HG02763 (cell line): Measurements from ENCODE around the gene OR51V1.
"Not testable (repeated sequence)": the region's sequence is repeated elsewhere in the genome, so short reads cannot be mapped to it uniquely, and the experiment has no call there.

Experiments used
- ATAC-seq: cut with Tn5 transposase; IDR thresholded peaks from one replicate; pipeline ENCODE4 v1.9.1; 2021; ENCODE audit warnings: mild to moderate bottlenecking, moderate library complexity; ENCODE audit not compliant: unreplicated experiment

OR51V1 gene

GRCh38 chr11:5174934-5175333 lies 25.5 kb downstream of the OR51V1 start:
- ATAC-seq = no peak

GRCh38 chr11:5171856-5172255 lies 28.6 kb downstream of the OR51V1 start:
- no peak for ATAC-seq

- not testable (repeated sequence) for ATAC-seq
These were observed 34.6 kb downstream of the OR51V1 start for GRCh38 chr11:5165898-5166297.

- not testable (repeated sequence) for ATAC-seq
These were observed 35.7 kb downstream of the OR51V1 start for GRCh38 chr11:5164807-5165206.

- ATAC-seq = not testable (repeated sequence)
These were observed 39.4 kb downstream of the OR51V1 start for GRCh38 chr11:5161045-5161444.

GRCh38 chr11:5160217-5160616 lies 40.3 kb downstream of the OR51V1 start:
- not testable (repeated sequence) for ATAC-seq

GRCh38 chr11:5159806-5160205 lies 40.7 kb downstream of the OR51V1 start:
- no peak for ATAC-seq

- ATAC-seq = no peak
These were observed 45.8 kb downstream of the OR51V1 start, which contains the start of gene OR52A1 for GRCh38 chr11:5154657-5155056. OR52A1 (minus strand) TSS chr11:5154757; CDS start chr11:5152369, 2,388 bp downstream.

- no peak for ATAC-seq
These were observed 46.7 kb downstream of the OR51V1 start for GRCh38 chr11:5153574-5154431.

GRCh38 chr11:5151713-5152153 lies 48.7 kb downstream of the OR51V1 start:
- ATAC-seq = no peak
